CD8-positive, alpha-beta memory T cell (primary cell): ENCODE results near the gene ATG9A. TPM values are rescaled to one million over a fixed set of nuclear protein-coding genes. Genes with fewer than 3 reads are reported as not detected.
"Not testable (repeated sequence)": the region's sequence is repeated elsewhere in the genome, so short reads cannot be mapped to it uniquely, and the experiment has no call there.

ENCODE experiments used
- CTCF ChIA-PET: fragments of 350-600 bp; sonication (Branson Sonifier 250); formaldehyde crosslinking; loops from one replicate; lab custom pipeline; 2021; ENCODE audit warnings: antibody characterized with exemption; lab: Charles Lee
- POLR2A ChIA-PET: fragments of 350-600 bp; sonication (Branson Sonifier 250); formaldehyde crosslinking; loops from one replicate; lab custom pipeline; 2021; ENCODE audit warnings: antibody characterized with exemption; lab: Charles Lee
- DNase-seq, 5 donors: peaks; one replicate each; pipeline versions ENCODE4 v3.0.0 to v3.0.0-alpha.2; 2020 to 2022; ENCODE audit warnings: mixed read lengths in 1 of 5
- H3K27ac ChIP-seq: one replicate; pipeline ENCODE4 v1.7.0; 2013; ENCODE audit warnings: low read depth, mild to moderate bottlenecking, low read length, moderate library complexity
- H3K27me3 ChIP-seq: 2 replicates; pipeline ENCODE4 v1.7.0; 2013; ENCODE audit warnings: low read length, mild to moderate bottlenecking; ENCODE audit not compliant: insufficient read depth, poor library complexity, severe bottlenecking
- H3K36me3 ChIP-seq: 2 replicates; pipeline ENCODE4 v1.7.0; 2013; ENCODE audit warnings: mild to moderate bottlenecking, low read length, moderate library complexity; ENCODE audit not compliant: insufficient read depth
- H3K4me1 ChIP-seq: 2 replicates; pipeline ENCODE4 v1.7.0; 2013; ENCODE audit warnings: mild to moderate bottlenecking, low read length, moderate library complexity; ENCODE audit not compliant: insufficient read depth
- H3K4me3 ChIP-seq: 2 replicates; pipeline ENCODE4 v1.7.0; 2013; ENCODE audit warnings: mild to moderate bottlenecking, low read length
- H3K9me3 ChIP-seq: 2 replicates; pipeline ENCODE4 v1.7.0; 2013; ENCODE audit warnings: mild to moderate bottlenecking, low read length
- H3K27ac Mint-ChIP-seq, 8 donors: one replicate each; pipeline ENCODE4 v1.8.0; 2020 to 2021; ENCODE audit warnings: mixed read lengths in 8 of 8, mild to moderate bottlenecking in 6 of 8, inconsistent platforms in 3 of 8, moderate library complexity in 3 of 8
- H3K27me3 Mint-ChIP-seq, 2 donors: one replicate each; pipeline ENCODE4 v1.8.0; 2020 to 2021; ENCODE audit warnings: mixed read lengths in 2 of 2, mild to moderate bottlenecking in 1 of 2, moderate library complexity in 1 of 2
- H3K36me3 Mint-ChIP-seq, 3 donors: one replicate each; pipeline ENCODE4 v1.8.0; 2020 to 2021; ENCODE audit warnings: mixed read lengths in 3 of 3, inconsistent platforms in 1 of 3, mild to moderate bottlenecking in 1 of 3
- H3K4me1 Mint-ChIP-seq, 3 donors: one replicate each; pipeline ENCODE4 v1.8.0; 2020 to 2021; ENCODE audit warnings: mixed read lengths in 3 of 3, inconsistent platforms in 1 of 3, mild to moderate bottlenecking in 1 of 3
- H3K4me3 Mint-ChIP-seq, 7 donors: one replicate each; pipeline ENCODE4 v1.8.0; 2020 to 2021; ENCODE audit warnings: mixed read lengths in 7 of 7, mild to moderate bottlenecking in 6 of 7, moderate library complexity in 4 of 7, inconsistent platforms in 2 of 7
- H3K9me3 Mint-ChIP-seq, 5 donors: one replicate each; pipeline ENCODE4 v1.8.0; 2020 to 2022; ENCODE audit warnings: mixed read lengths in 5 of 5, mild to moderate bottlenecking in 3 of 5, moderate library complexity in 2 of 5, inconsistent platforms in 1 of 5
- polyA plus RNA-seq: library from polyadenylated mRNA; unstranded; fragments of 300-500 nt; fragmentation: Illumina TruSeq; gene quantifications from one replicate; pipeline ENCODE4 v1.2.3, GENCODE V29; 2021
- total RNA-seq, 2 experiments: library from RNA; stranded (reverse); gene quantifications; one replicate each; pipeline ENCODE4 v1.2.3, GENCODE V29; 2021

Gene ATG9A
- total and polyA plus RNA-seq, 3 experiments from 2014 or later = 32.0 to 52.9 (median 46.1) TPM

- H3K4me1 Mint-ChIP-seq = peaks cover 24 to 29% (median 24%) of the 10 kb centered on the region in 3 donors
- H3K4me1 ChIP-seq = peaks cover 14% of the 10 kb centered on the region
- not testable (repeated sequence) for H3K27me3 Mint-ChIP-seq, H3K36me3 ChIP-seq, DNase-seq, H3K27ac ChIP-seq, H3K9me3 Mint-ChIP-seq, H3K4me3 ChIP-seq, H3K36me3 Mint-ChIP-seq, H3K9me3 ChIP-seq, H3K27me3 ChIP-seq
- ChIA-PET POLR2A (interaction anchor here (1.8 to 2.1 kb wide), 2 partner anchors 18 to 25 kb away, joined by 6 to 20 read pairs; partner anchors contain the start of gene CNPPD1), CTCF (interaction anchor here (0.8 to 4.4 kb wide), 11 partner anchors 10 to 93 kb away, joined by 3 to 17 read pairs (median 5); partner anchors contain the start of genes CNPPD1, GLB1L and STK16)
- H3K27ac Mint-ChIP-seq = peak overlapping the region in 2 of 8 donors; percentile 82 to 97
- peak overlapping the region in 1 of 7 donors; percentile 79 for H3K4me3 Mint-ChIP-seq
Measured at GRCh38 chr2:219201331-219201730, 28.1 kb downstream of the ATG9A start.

GRCh38 chr2:219200502-219201326, 28.7 kb downstream of the ATG9A start:
- Mint-ChIP-seq H3K4me3 (peak overlapping the region; percentile 79 to 94 (median 90)), H3K27ac (peak overlapping the region; percentile 82 to 97 (median 94)), H3K4me1 (peaks cover 19 to 24% (median 19%) of the 10 kb centered on the region in 3 donors)
- H3K27ac ChIP-seq, H3K9me3 Mint-ChIP-seq, H3K27me3 ChIP-seq, H3K36me3 Mint-ChIP-seq, H3K27me3 Mint-ChIP-seq, H3K4me1 ChIP-seq, H3K36me3 ChIP-seq, H3K9me3 ChIP-seq: not testable (repeated sequence)
- ChIA-PET CTCF (interaction anchor here (0.8 to 4.4 kb wide), 11 partner anchors 9 to 94 kb away, joined by 3 to 17 read pairs (median 5); partner anchors contain the start of genes CNPPD1, GLB1L and STK16), POLR2A (interaction anchor here (0.5 to 2.1 kb wide), 6 partner anchors 8 to 78 kb away, joined by 3 to 20 read pairs (median 4); partner anchors contain the start of genes CNPPD1 and DNAJB2)
- peak overlapping the region; percentile 22 for H3K4me3 ChIP-seq
- peak in 4 of 5 donors; percentile 35 to 65 (median 60) for DNase-seq

GRCh38 chr2:219199470-219200211, 29.8 kb downstream of the ATG9A start:
- H3K4me3 Mint-ChIP-seq = peak overlapping the region in 6 of 7 donors; percentile 12 to 90 (median 34)

GRCh38 chr2:219198974-219199373, 30.5 kb downstream of the ATG9A start:
- Mint-ChIP-seq H3K27ac (peak overlapping the region in 2 of 8 donors; percentile 5 to 50), H3K4me1 (peaks cover 18 to 24% (median 19%) of the 10 kb centered on the region in 3 donors)
- POLR2A ChIA-PET = interaction anchor here (0.6 kb wide), 2 partner anchors 60 to 189 kb away, joined by 3 to 5 read pairs; partner anchors contain the start of gene DNPEP

More at GRCh38 chr2:219199470-219200211, 29.8 kb downstream of the ATG9A start:
- Mint-ChIP-seq H3K27me3 (no peaks in the 10 kb centered on the region), H3K9me3 (peaks cover 0 to 5% (median 0%) of the 10 kb centered on the region in 5 donors), H3K27ac (peak overlapping the region in 5 of 8 donors; percentile 2 to 61 (median 44)), H3K36me3 (no peaks in the 10 kb centered on the region), H3K4me1 (peaks cover 18 to 24% (median 19%) of the 10 kb centered on the region in 3 donors)
- H3K4me1 ChIP-seq = peaks cover 8% of the 10 kb centered on the region
- no peaks in the 10 kb centered on the region for H3K27me3 ChIP-seq
- DNase-seq = no peak
- CTCF ChIA-PET = interaction anchor here (1.1 to 4.4 kb wide), 6 partner anchors 10 to 95 kb away, joined by 3 to 17 read pairs (median 8); no protein-coding TSS in a partner anchor
- no peak overlapping the region for H3K27ac ChIP-seq
- H3K4me3 ChIP-seq = no peak overlapping the region
- H3K9me3 ChIP-seq = no peaks in the 10 kb centered on the region
- POLR2A ChIA-PET = interaction anchor here (0.6 to 2.1 kb wide), 5 partner anchors 17 to 188 kb away, joined by 3 to 20 read pairs (median 5); partner anchors contain the start of genes CNPPD1, DNAJB2 and DNPEP
- no peaks in the 10 kb centered on the region for H3K36me3 ChIP-seq

GRCh38 chr2:219197388-219197787, 32.0 kb downstream of the ATG9A start:
- H3K9me3 Mint-ChIP-seq = peaks cover 0 to 5% (median 0%) of the 10 kb centered on the region in 5 donors
- H3K27me3 ChIP-seq = no peaks in the 10 kb centered on the region
- ChIA-PET CTCF (interaction anchor here (0.9 to 4.4 kb wide), 4 partner anchors 16 to 98 kb away, joined by 3 to 17 read pairs (median 4); no protein-coding TSS in a partner anchor), POLR2A (interaction anchor here (0.8 kb wide), 1 partner anchor 9 kb away, joined by 4 read pairs; the partner anchor contains the start of gene ZFAND2B)
- H3K4me1 Mint-ChIP-seq = peaks cover 18 to 24% (median 19%) of the 10 kb centered on the region in 3 donors
- no peak overlapping the region for H3K4me3 ChIP-seq
- H3K36me3 Mint-ChIP-seq = no peaks in the 10 kb centered on the region
- peaks cover 8% of the 10 kb centered on the region for H3K4me1 ChIP-seq
- no peak overlapping the region for H3K4me3 Mint-ChIP-seq
- H3K27ac Mint-ChIP-seq = no peak overlapping the region
- H3K27ac ChIP-seq = no peak overlapping the region
- H3K27me3 Mint-ChIP-seq = no peaks in the 10 kb centered on the region
- H3K36me3 ChIP-seq = no peaks in the 10 kb centered on the region
- no peak for DNase-seq
- no peaks in the 10 kb centered on the region for H3K9me3 ChIP-seq

More at GRCh38 chr2:219198974-219199373, 30.5 kb downstream of the ATG9A start:
- no peak for DNase-seq
- Histone ChIP-seq H3K9me3 (no peaks in the 10 kb centered on the region), H3K4me1 (peaks cover 8% of the 10 kb centered on the region), H3K27ac (no peak overlapping the region), H3K36me3 (no peaks in the 10 kb centered on the region), H3K27me3 (no peaks in the 10 kb centered on the region), H3K4me3 (no peak overlapping the region)
- CTCF ChIA-PET = interaction anchor here (1.1 to 4.4 kb wide), 4 partner anchors 9 to 17 kb away, joined by 3 to 17 read pairs (median 8); no protein-coding TSS in a partner anchor
- no peaks in the 10 kb centered on the region for H3K36me3 Mint-ChIP-seq
- peaks cover 0 to 5% (median 0%) of the 10 kb centered on the region in 5 donors for H3K9me3 Mint-ChIP-seq
- H3K27me3 Mint-ChIP-seq = no peaks in the 10 kb centered on the region
- H3K4me3 Mint-ChIP-seq = peak overlapping the region in 1 of 7 donors; percentile 12

- Mint-ChIP-seq H3K27me3 (no peaks in the 10 kb centered on the region), H3K36me3 (peaks cover 0 to 42% (median 3%) of the 10 kb centered on the region in 3 donors), H3K4me3 (no peak overlapping the region), H3K4me1 (peaks cover 11 to 17% (median 15%) of the 10 kb centered on the region in 3 donors), H3K27ac (peak overlapping the region in 7 of 8 donors; percentile 4 to 79 (median 56)), H3K9me3 (no peaks in the 10 kb centered on the region)
- Histone ChIP-seq H3K9me3 (no peaks in the 10 kb centered on the region), H3K36me3 (peaks cover 21% of the 10 kb centered on the region), H3K4me3 (no peak overlapping the region), H3K27me3 (no peaks in the 10 kb centered on the region), H3K4me1 (peaks cover 5% of the 10 kb centered on the region), H3K27ac (no peak overlapping the region)
- CTCF ChIA-PET = interaction anchor here (1.4 kb wide), 1 partner anchor 8 kb away, joined by 3 read pairs; no protein-coding TSS in a partner anchor
- no peak for DNase-seq
- POLR2A ChIA-PET = interaction anchor here (0.6 kb wide), 1 partner anchor 98 kb away, joined by 3 read pairs; no protein-coding TSS in a partner anchor
Measured at GRCh38 chr2:219186754-219187456, 42.5 kb downstream of the ATG9A start.
